Measurements from ENCODE around the gene WEE1. TPM values are rescaled to one million over a fixed set of nuclear protein-coding genes. Genes with fewer than 3 reads are reported as not detected.

Gene WEE1
- total and polyA plus RNA-seq, 2 experiments from 2014 or later, result 92.5 to 95.9 TPM

GRCh38 chr11:9528573-9529333 lies 44.7 kb upstream of the WEE1 start:
- Histone ChIP-seq H3K4me3 (no peak overlapping the region), H3K36me3 (no peaks in the 10 kb centered on the region), H3K9me3 (ENCODE audit: low read depth) (no peaks in the 10 kb centered on the region), H3K4me1 (ENCODE audit: low read depth) (peaks cover 40% of the 10 kb centered on the region), H3K27me3 (no peaks in the 10 kb centered on the region), H3K27ac (peak overlapping the region; percentile 91)
- no peak for TF ChIP-seq CTCF (IDR thresholded peaks at IDR 0.05; ENCODE audit: low read depth, low read length)
- DNase-seq (ENCODE audit: low read depth in 1 of 2, low spot score in 1 of 2), result peak in 1 of 2 donors; percentile 23

- H3K4me1 ChIP-seq (ENCODE audit: low read depth), result peaks cover 40% of the 10 kb centered on the region
- no peaks in the 10 kb centered on the region for H3K36me3 ChIP-seq
- TF ChIP-seq CTCF (IDR thresholded peaks at IDR 0.05; ENCODE audit: low read depth, low read length), result no peak
- H3K4me3 ChIP-seq, result no peak overlapping the region
- no peaks in the 10 kb centered on the region for H3K27me3 ChIP-seq
- H3K9me3 ChIP-seq (ENCODE audit: low read depth), result no peaks in the 10 kb centered on the region
- peak overlapping the region; percentile 91 for H3K27ac ChIP-seq
- peak; percentile 44 to 53 for DNase-seq (ENCODE audit: low read depth in 1 of 2, low spot score in 1 of 2)
Observed at GRCh38 chr11:9529334-9529650, 44.2 kb upstream of the WEE1 start.

- peak overlapping the region; percentile 91 for H3K27ac ChIP-seq
Observed at GRCh38 chr11:9530020-9530621, 43.3 kb upstream of the WEE1 start.

GRCh38 chr11:9530901-9531625 lies 42.4 kb upstream of the WEE1 start:
- no peak for DNase-seq (ENCODE audit: low read depth in 1 of 2, low spot score in 1 of 2)
- no peaks in the 10 kb centered on the region for H3K9me3 ChIP-seq (ENCODE audit: low read depth)
- peaks cover 41% of the 10 kb centered on the region for H3K4me1 ChIP-seq (ENCODE audit: low read depth)
- H3K4me3 ChIP-seq, result no peak overlapping the region
- no peaks in the 10 kb centered on the region for H3K27me3 ChIP-seq
- TF ChIP-seq CTCF (IDR thresholded peaks at IDR 0.05; ENCODE audit: low read depth, low read length), result no peak
- peak overlapping the region; percentile 91 for H3K27ac ChIP-seq
- no peaks in the 10 kb centered on the region for H3K36me3 ChIP-seq

More at GRCh38 chr11:9530020-9530621, 43.3 kb upstream of the WEE1 start:
- no peaks in the 10 kb centered on the region for H3K36me3 ChIP-seq
- H3K4me1 ChIP-seq (ENCODE audit: low read depth), result peaks cover 41% of the 10 kb centered on the region
- no peak for TF ChIP-seq CTCF (IDR thresholded peaks at IDR 0.05; ENCODE audit: low read depth, low read length)
- H3K9me3 ChIP-seq (ENCODE audit: low read depth), result no peaks in the 10 kb centered on the region
- no peak overlapping the region for H3K4me3 ChIP-seq
- no peaks in the 10 kb centered on the region for H3K27me3 ChIP-seq
- peak; percentile 32 to 69 for DNase-seq (ENCODE audit: low read depth in 1 of 2, low spot score in 1 of 2)

GRCh38 chr11:9533058-9533457 lies 40.4 kb upstream of the WEE1 start:
- DNase-seq (ENCODE audit: low read depth in 1 of 2, low spot score in 1 of 2), result no peak
- no peak overlapping the region for H3K4me3 ChIP-seq
- peaks cover 40% of the 10 kb centered on the region for H3K4me1 ChIP-seq (ENCODE audit: low read depth)
- no peak for TF ChIP-seq CTCF (IDR thresholded peaks at IDR 0.05; ENCODE audit: low read depth, low read length)
- no peaks in the 10 kb centered on the region for H3K36me3 ChIP-seq
- no peaks in the 10 kb centered on the region for H3K27me3 ChIP-seq
- no peaks in the 10 kb centered on the region for H3K9me3 ChIP-seq (ENCODE audit: low read depth)
- H3K27ac ChIP-seq, result no peak overlapping the region

Measured in cardiac muscle cell (in vitro differentiated cells and primary cell).